Ovary (tissue), 9 donors: ENCODE data around the gene RNU2-63P. TPM values are rescaled to one million over a fixed set of nuclear protein-coding genes. Genes with fewer than 3 reads are reported as not detected.

Experiments
- DNase-seq, 5 donors: peaks; one replicate each; pipeline ENCODE4 v3.0.0-alpha.2; 2019 to 2020
- H3K27ac ChIP-seq, 2 donors: fragments of 200-600 bp; one replicate each; pipeline versions ENCODE4 v1.5.1 to v1.8.0; 2019 to 2022
- H3K27me3 ChIP-seq: fragments of 200-600 bp; one replicate; pipeline ENCODE4 v1.8.0; 2022
- H3K36me3 ChIP-seq: fragments of 200-600 bp; sonication (generic); one replicate; pipeline ENCODE4 v1.5.1; 2019
- H3K4me1 ChIP-seq: one replicate; pipeline ENCODE4 v1.8.1; 2013; ENCODE audit warnings: mild to moderate bottlenecking, moderate library complexity; ENCODE audit not compliant: insufficient read depth
- H3K4me3 ChIP-seq: fragments of 200-600 bp; sonication (generic); one replicate; pipeline ENCODE4 v1.5.1; 2017
- H3K9me3 ChIP-seq, 2 donors: fragments of 200-600 bp in 1 of 2; sonication (generic) in 1 of 2; one replicate each; pipeline versions ENCODE4 v1.5.1 to v1.8.1; 2013 to 2019; ENCODE audit warnings: mild to moderate bottlenecking in 1 of 2, moderate library complexity in 1 of 2
- CTCF ChIP-seq, 3 donors: fragments of 450-650 bp in 2 of 3; fragments of 200-600 bp in 1 of 3; IDR thresholded peaks; one replicate each; pipeline versions ENCODE4 v1.5.1 to v1.8.0; 2016 to 2022; ENCODE audit warnings: antibody characterized with exemption in 3 of 3, mild to moderate bottlenecking in 1 of 3
- EP300 ChIP-seq: sonication (generic); formaldehyde crosslinking; IDR thresholded peaks from one replicate; pipeline ENCODE4 v1.6.1; 2017; ENCODE audit warnings: antibody characterized with exemption
- POLR2A ChIP-seq: fragments of 450-650 bp; IDR thresholded peaks from one replicate; pipeline ENCODE4 v1.6.1; 2017; ENCODE audit warnings: antibody characterized with exemption, mild to moderate bottlenecking, moderate library complexity
- WGBS, 3 donors: extraction: QIAGEN DNeasy Blood & Tissue Kit in 1 of 3; methylation state at CpG; one replicate each; pipeline versions ENCODE4 v1.1.5 to v1.1.7; 2013 to 2017; 5-methylcytosine and 5-hydroxymethylcytosine counted together
- intact Hi-C, 4 donors: fragments of 100-400 bp; cut with DNase I; formaldehyde crosslinking; loops; one replicate each; pipeline versions ENCODE4 v1.11.0 to v1.15.1; 2022 to 2023
- polyA plus RNA-seq, 2 donors: library from polyadenylated mRNA; stranded (reverse); fragments of 200-250 nt in 1 of 2; fragments of 350-450 nt in 1 of 2; fragmentation: Illumina TruSeq in 1 of 2; extraction: RNeasy Lipid Tissue Mini Kit (QIAGEN cat#74804) in 1 of 2; gene quantifications; one replicate each; pipeline ENCODE4 v1.2.3, GENCODE V29; 2013 to 2014
- total RNA-seq, 7 donors: library from RNA; depleted of rRNA in 2 of 7; stranded (reverse); fragments of >200 nt in 2 of 7; fragmentation: NEBNext Ultra II Directional in 3 of 7; extraction: Animal tissue kit (Norgen Biotek cat#: 25700) in 3 of 7; gene quantifications; one replicate each; pipeline versions ENCODE4 v1.1.0 to v1.2.4, GENCODE V29; 2016 to 2023
- donor health status: DM: no; HTN: no; CAD: no; lungs with moderate emphysema.
- donor health status: DM: no; HTN: no; CAD: no.
- donor health status: Bipolar disorder and iron deficiency.
- donor health status: DM: yes; HTN: yes; CAD: no.
- donor health status: DM: no; HTN: no; CAD: no.
- donor health status: DM: yes; HTN: yes; CAD: no.

Gene RNU2-63P
- total and polyA plus RNA-seq, 9 donors = 2.3 to 8.3 TPM; not detected in 7

- DNase-seq = no peak
- Histone ChIP-seq H3K27ac (no peak overlapping the region), H3K9me3 (no peaks in the 10 kb centered on the region), H3K36me3 (no peaks in the 10 kb centered on the region), H3K4me1 (no peaks in the 10 kb centered on the region), H3K4me3 (peak overlapping the region; percentile 53), H3K27me3 (no peaks in the 10 kb centered on the region)
- 20 to 25% (median 22%) methylated on average over 46 of the region's 46 CpGs for WGBS, 3 donors
- intact Hi-C loops = loop anchor here in 1 of 4 donors (10.0 kb wide), 1 partner anchor 148 kb away; no protein-coding TSS in a partner anchor
- no peak for TF ChIP-seq CTCF (IDR thresholded peaks at IDR 0.05)
- TF ChIP-seq POLR2A = no peak
- no peak for TF ChIP-seq EP300
Measured at GRCh38 chr2:88016960-88017779, 823 bp upstream of the RNU2-63P start.

- intact Hi-C loops = loop anchor here in 1 of 4 donors (10.0 kb wide), 1 partner anchor 154 kb away; no protein-coding TSS in a partner anchor
- Histone ChIP-seq H3K27me3 (no peaks in the 10 kb centered on the region), H3K4me1 (no peaks in the 10 kb centered on the region), H3K4me3 (no peak overlapping the region), H3K36me3 (no peaks in the 10 kb centered on the region), H3K27ac (no peak overlapping the region), H3K9me3 (no peaks in the 10 kb centered on the region)
- DNase-seq = no peak
- TF ChIP-seq CTCF (IDR thresholded peaks at IDR 0.05) = no peak
- no peak for TF ChIP-seq POLR2A
- TF ChIP-seq EP300 = no peak
- 29 to 45% (median 38%) methylated on average over 1 of the region's 1 CpG for WGBS, 3 donors
Measured at GRCh38 chr2:88011011-88011410, 5.3 kb downstream of the RNU2-63P start.

GRCh38 chr2:88010136-88010535, 6.2 kb downstream of the RNU2-63P start:
- intact Hi-C loops = loop anchor here in 1 of 4 donors (10.0 kb wide), 1 partner anchor 155 kb away; no protein-coding TSS in a partner anchor
- no peak for TF ChIP-seq CTCF (IDR thresholded peaks at IDR 0.05)
- H3K4me1 ChIP-seq = no peaks in the 10 kb centered on the region

DNA sequence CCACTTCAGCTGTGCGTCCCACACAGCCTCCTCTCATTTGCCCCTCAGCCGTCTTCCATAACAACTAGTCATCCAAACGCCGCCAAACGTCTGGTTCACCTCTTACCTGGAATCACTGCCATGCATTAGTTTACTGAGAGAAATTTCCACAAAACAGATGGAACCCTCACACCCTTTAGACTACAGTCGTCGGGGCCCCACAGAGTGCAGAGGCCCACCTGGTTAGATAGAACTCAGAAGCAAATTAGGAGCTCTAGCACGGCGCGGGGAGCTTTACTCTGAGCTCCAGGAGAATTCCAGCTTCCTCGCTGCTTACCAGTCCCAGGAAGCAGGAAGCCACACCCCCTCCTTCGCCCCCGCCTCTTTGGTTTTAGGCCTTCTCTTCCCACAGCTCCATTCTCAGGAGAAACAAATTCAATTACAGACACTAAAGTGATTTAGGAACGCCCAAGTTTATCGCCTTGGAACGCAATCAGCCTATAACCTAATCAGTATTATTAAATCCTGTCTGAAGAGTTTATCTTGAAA, 9.4 kb downstream of the RNU2-63P start:
- Histone ChIP-seq H3K27ac (no peak overlapping the region), H3K4me1 (no peaks in the 10 kb centered on the region), H3K36me3 (no peaks in the 10 kb centered on the region), H3K4me3 (no peak overlapping the region), H3K9me3 (no peaks in the 10 kb centered on the region), H3K27me3 (no peaks in the 10 kb centered on the region)
- WGBS, 3 donors = 92 to 93% (median 92%) methylated on average over 16 of the region's 16 CpGs
- TF ChIP-seq POLR2A (no peak), CTCF (IDR thresholded peaks at IDR 0.05) (no peak), EP300 (no peak)
- intact Hi-C loops = no loop called here
- DNase-seq = no peak

More at GRCh38 chr2:88010136-88010535, 6.2 kb downstream of the RNU2-63P start:
- Histone ChIP-seq H3K4me3 (no peak overlapping the region), H3K27me3 (no peaks in the 10 kb centered on the region), H3K36me3 (no peaks in the 10 kb centered on the region), H3K9me3 (no peaks in the 10 kb centered on the region), H3K27ac (no peak overlapping the region)
- 83 to 90% (median 89%) methylated on average over 1 of the region's 1 CpG for WGBS, 3 donors
- no peak for DNase-seq
